ENCODE results near the gene SLC6A7. TPM values are rescaled to one million over a fixed set of nuclear protein-coding genes. Genes with fewer than 3 reads are reported as not detected.

SLC6A7 gene
- total RNA-seq, 1 donor from 2014 or later: not detected

GRCh38 chr5:150217873-150218692 is 28.2 kb downstream of the SLC6A7 start:
- H3K4me3 Mint-ChIP-seq (ENCODE audit: unreplicated experiment): no peak overlapping the region
- H3K27me3 Mint-ChIP-seq (ENCODE audit: unreplicated experiment): peaks cover 6% of the 10 kb centered on the region
- DNase-seq (ENCODE audit: low spot score): peak; percentile 92
- TF ChIP-seq, protein P1, sequence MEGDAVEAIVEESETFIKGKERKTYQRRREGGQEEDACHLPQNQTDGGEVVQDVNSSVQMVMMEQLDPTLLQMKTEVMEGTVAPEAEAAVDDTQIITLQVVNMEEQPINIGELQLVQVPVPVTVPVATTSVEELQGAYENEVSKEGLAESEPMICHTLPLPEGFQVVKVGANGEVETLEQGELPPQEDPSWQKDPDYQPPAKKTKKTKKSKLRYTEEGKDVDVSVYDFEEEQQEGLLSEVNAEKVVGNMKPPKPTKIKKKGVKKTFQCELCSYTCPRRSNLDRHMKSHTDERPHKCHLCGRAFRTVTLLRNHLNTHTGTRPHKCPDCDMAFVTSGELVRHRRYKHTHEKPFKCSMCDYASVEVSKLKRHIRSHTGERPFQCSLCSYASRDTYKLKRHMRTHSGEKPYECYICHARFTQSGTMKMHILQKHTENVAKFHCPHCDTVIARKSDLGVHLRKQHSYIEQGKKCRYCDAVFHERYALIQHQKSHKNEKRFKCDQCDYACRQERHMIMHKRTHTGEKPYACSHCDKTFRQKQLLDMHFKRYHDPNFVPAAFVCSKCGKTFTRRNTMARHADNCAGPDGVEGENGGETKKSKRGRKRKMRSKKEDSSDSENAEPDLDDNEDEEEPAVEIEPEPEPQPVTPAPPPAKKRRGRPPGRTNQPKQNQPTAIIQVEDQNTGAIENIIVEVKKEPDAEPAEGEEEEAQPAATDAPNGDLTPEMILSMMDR (IDR thresholded peaks at IDR 0.05; ENCODE audit: unreplicated experiment): peak; percentile 97
- no peaks in the 10 kb centered on the region for H3K36me3 Mint-ChIP-seq (ENCODE audit: low read depth, unreplicated experiment)
- no peaks in the 10 kb centered on the region for H3K9me3 Mint-ChIP-seq (ENCODE audit: unreplicated experiment)
- no peak overlapping the region for H3K27ac Mint-ChIP-seq (ENCODE audit: unreplicated experiment)
- H3K4me1 Mint-ChIP-seq (ENCODE audit: unreplicated experiment): peaks cover 5% of the 10 kb centered on the region

DNA sequence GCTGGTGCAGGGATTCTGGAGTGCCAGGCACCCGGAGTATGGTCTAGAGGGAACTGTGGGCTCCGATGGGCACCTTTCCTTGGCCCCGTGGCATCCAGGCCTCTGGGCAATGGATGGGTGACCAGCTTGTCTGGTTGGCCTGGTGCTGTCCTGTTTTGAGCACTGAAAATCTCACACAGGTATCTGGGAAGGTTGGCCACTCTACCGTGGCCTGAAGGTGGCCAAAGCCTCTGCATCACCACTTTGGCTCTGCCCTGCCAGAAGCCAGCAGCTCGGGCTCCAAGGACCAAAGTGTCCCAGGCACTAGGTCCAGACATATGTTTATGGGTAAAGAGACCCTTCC is 28.8 kb downstream of the SLC6A7 start:
- peaks cover 5% of the 10 kb centered on the region for H3K4me1 Mint-ChIP-seq (ENCODE audit: unreplicated experiment)
- H3K27ac Mint-ChIP-seq (ENCODE audit: unreplicated experiment): no peak overlapping the region
- H3K36me3 Mint-ChIP-seq (ENCODE audit: low read depth, unreplicated experiment): no peaks in the 10 kb centered on the region
- TF ChIP-seq, protein P1 (IDR thresholded peaks at IDR 0.05; ENCODE audit: unreplicated experiment): no peak
- DNase-seq (ENCODE audit: low spot score): no peak
- H3K27me3 Mint-ChIP-seq (ENCODE audit: unreplicated experiment): peaks cover 6% of the 10 kb centered on the region
- no peak overlapping the region for H3K4me3 Mint-ChIP-seq (ENCODE audit: unreplicated experiment)
- no peaks in the 10 kb centered on the region for H3K9me3 Mint-ChIP-seq (ENCODE audit: unreplicated experiment)

- DNase-seq (ENCODE audit: low spot score): no peak
- Mint-ChIP-seq H3K9me3 (ENCODE audit: unreplicated experiment) (no peaks in the 10 kb centered on the region), H3K27me3 (ENCODE audit: unreplicated experiment) (peaks cover 6% of the 10 kb centered on the region), H3K36me3 (ENCODE audit: low read depth, unreplicated experiment) (no peaks in the 10 kb centered on the region), H3K27ac (ENCODE audit: unreplicated experiment) (no peak overlapping the region), H3K4me3 (ENCODE audit: unreplicated experiment) (no peak overlapping the region), H3K4me1 (ENCODE audit: unreplicated experiment) (peaks cover 5% of the 10 kb centered on the region)
- TF ChIP-seq, protein P1 (IDR thresholded peaks at IDR 0.05; ENCODE audit: unreplicated experiment): no peak
These were observed 29.3 kb downstream of the SLC6A7 start for GRCh38 chr5:150219142-150219541.

DNA sequence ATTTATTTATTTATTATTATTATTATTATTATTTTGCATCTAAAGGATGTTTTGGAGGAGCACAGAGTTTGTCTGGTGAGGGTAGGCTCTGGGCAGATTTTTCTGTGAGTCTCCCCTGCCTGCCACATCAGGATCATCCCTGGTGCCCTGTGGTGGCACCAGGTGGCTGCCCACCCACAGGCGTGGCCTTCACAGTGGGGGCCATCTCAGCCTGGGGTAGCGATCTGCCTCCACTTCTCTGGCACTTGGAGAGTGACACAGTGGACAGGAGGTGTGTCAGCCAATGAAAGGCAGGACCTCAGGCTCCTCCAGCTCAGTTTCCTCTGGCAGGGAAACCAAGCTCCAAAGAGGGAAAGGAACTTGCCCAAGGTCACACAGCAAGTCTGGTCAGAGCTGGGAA is 30.0 kb downstream of the SLC6A7 start:
- H3K36me3 Mint-ChIP-seq (ENCODE audit: low read depth, unreplicated experiment): no peaks in the 10 kb centered on the region
- peaks cover 5% of the 10 kb centered on the region for H3K4me1 Mint-ChIP-seq (ENCODE audit: unreplicated experiment)
- no peak overlapping the region for H3K27ac Mint-ChIP-seq (ENCODE audit: unreplicated experiment)
- no peak overlapping the region for H3K4me3 Mint-ChIP-seq (ENCODE audit: unreplicated experiment)
- TF ChIP-seq, protein P1 (IDR thresholded peaks at IDR 0.05; ENCODE audit: unreplicated experiment): no peak
- no peak for DNase-seq (ENCODE audit: low spot score)
- H3K27me3 Mint-ChIP-seq (ENCODE audit: unreplicated experiment): peaks cover 6% of the 10 kb centered on the region
- H3K9me3 Mint-ChIP-seq (ENCODE audit: unreplicated experiment): no peaks in the 10 kb centered on the region

- peaks cover 5% of the 10 kb centered on the region for H3K27me3 Mint-ChIP-seq (ENCODE audit: unreplicated experiment)
- no peaks in the 10 kb centered on the region for H3K4me1 Mint-ChIP-seq (ENCODE audit: unreplicated experiment)
- no peaks in the 10 kb centered on the region for H3K36me3 Mint-ChIP-seq (ENCODE audit: low read depth, unreplicated experiment)
- no peak overlapping the region for H3K27ac Mint-ChIP-seq (ENCODE audit: unreplicated experiment)
- no peak overlapping the region for H3K4me3 Mint-ChIP-seq (ENCODE audit: unreplicated experiment)
- TF ChIP-seq, protein P1 (IDR thresholded peaks at IDR 0.05; ENCODE audit: unreplicated experiment): no peak
- H3K9me3 Mint-ChIP-seq (ENCODE audit: unreplicated experiment): no peaks in the 10 kb centered on the region
- no peak for DNase-seq (ENCODE audit: low spot score)
These were observed 31.6 kb downstream of the SLC6A7 start for GRCh38 chr5:150221471-150221870.

Measured in endothelial cell (in vitro differentiated cells).